SK-N-SH (cell line): ENCODE data around the gene LRRC49. TPM values are rescaled to one million over a fixed set of nuclear protein-coding genes. Genes with fewer than 3 reads are reported as not detected.
A peak's percentile ranks its signal among the peaks of the same experiment; 100 is the strongest.

Source experiments
- CTCF ChIA-PET: fragments of 300-600, 350-600 bp; formaldehyde crosslinking; extraction: SDS; loops from one replicate; lab custom pipeline; 2021; lab: Yijun Ruan, JAX
- POLR2A ChIA-PET: fragments of 350-600 bp; sonication (Branson Sonifier 250); formaldehyde crosslinking; extraction: SDS; loops from one replicate; lab custom pipeline; 2020; ENCODE audit warnings: antibody characterized with exemption, inconsistent platforms; lab: Yijun Ruan, JAX
- DNase-seq: peaks from one replicate; pipeline ENCODE4 v3.0.0; 2012
- H2AFZ ChIP-seq: fragments of 200-600 bp; sonication (generic); 2 replicates; pipeline ENCODE4 v1.8.1; 2016; ENCODE audit warnings: antibody characterized with exemption, mild to moderate bottlenecking, low read depth
- H3F3A ChIP-seq: fragments of 200-600 bp; sonication (generic); replicated peaks from 2 replicates; pipeline ENCODE3; 2016; ENCODE audit warnings: antibody characterized with exemption, mild to moderate bottlenecking; ENCODE audit not compliant: insufficient read depth
- H3K27ac ChIP-seq, 2 experiments: fragments of 200-500 bp in 1 of 2; fragments of 200-600 bp in 1 of 2; sonication (Bioruptor generic) in 1 of 2; sonication (generic), shearing (Covaris generic) in 1 of 2; 2 replicates each; pipeline versions ENCODE4 v1.5.1 to v1.6.1; 2014 to 2016; ENCODE audit warnings: low read depth in 2 of 2, inconsistent platforms in 1 of 2, low read length in 1 of 2, mild to moderate bottlenecking in 1 of 2, mixed read lengths in 1 of 2
- H3K27me3 ChIP-seq: fragments of 200-600 bp; sonication (generic), shearing (Covaris generic); 2 replicates; pipeline ENCODE4 v1.6.1; 2016; ENCODE audit warnings: mixed run types; ENCODE audit not compliant: insufficient read depth
- H3K36me3 ChIP-seq, 2 experiments: fragments of 200-500 bp in 1 of 2; fragments of 200-600 bp in 1 of 2; sonication (Bioruptor generic) in 1 of 2; sonication (generic) in 1 of 2; replicated peaks in 1 of 2; 2 replicates each; pipeline versions ENCODE3 to v1.5.1; 2014 to 2016; ENCODE audit warnings: low read length in 1 of 2, mild to moderate bottlenecking in 1 of 2; ENCODE audit not compliant: insufficient read depth in 2 of 2, control insufficient read depth in 1 of 2
- H3K4me1 ChIP-seq, 2 experiments: fragments of 200-500 bp in 1 of 2; fragments of 200-600 bp in 1 of 2; sonication (Bioruptor generic) in 1 of 2; sonication (generic), shearing (Covaris generic) in 1 of 2; 2 replicates each; pipeline versions ENCODE4 v1.5.1 to v1.6.1; 2014 to 2016; ENCODE audit warnings: low read depth in 1 of 2, low read length in 1 of 2, mixed run types in 1 of 2; ENCODE audit not compliant: insufficient read depth in 2 of 2, control insufficient read depth in 1 of 2
- H3K4me2 ChIP-seq: fragments of 200-600 bp; sonication (generic), shearing (Covaris generic); 2 replicates; pipeline ENCODE4 v1.6.1; 2017; ENCODE audit warnings: mixed run types
- H3K4me3 ChIP-seq, 2 experiments: fragments of 200-500 bp in 1 of 2; fragments of 200-600 bp in 1 of 2; sonication (Bioruptor generic) in 1 of 2; sonication (generic), shearing (Covaris generic) in 1 of 2; 2 replicates each; pipeline versions ENCODE4 v1.5.1 to v1.8.1; 2014 to 2016; ENCODE audit warnings: low read depth in 2 of 2, inconsistent platforms in 1 of 2, low read length in 1 of 2, mild to moderate bottlenecking in 1 of 2, mixed read lengths in 1 of 2, moderate library complexity in 1 of 2
- H3K79me2 ChIP-seq: fragments of 200-600 bp; sonication (generic); 2 replicates; pipeline ENCODE4 v1.8.1; 2017; ENCODE audit warnings: mild to moderate bottlenecking; ENCODE audit not compliant: insufficient read depth
- H3K9ac ChIP-seq: fragments of 200-600 bp; sonication (generic); 2 replicates; pipeline ENCODE4 v1.6.1; 2017; ENCODE audit warnings: mixed run types
- H3K9me2 ChIP-seq: fragments of 200-600 bp; sonication (generic); 2 replicates; pipeline ENCODE4 v1.6.1; 2017; ENCODE audit warnings: mixed run types
- H3K9me3 ChIP-seq: fragments of 200-600 bp; sonication (generic); 2 replicates; pipeline ENCODE4 v1.6.1; 2017; ENCODE audit warnings: mixed run types, mild to moderate bottlenecking, moderate library complexity
- H4K20me1 ChIP-seq: fragments of 200-600 bp; sonication (generic); 2 replicates; pipeline ENCODE4 v1.6.1; 2017; ENCODE audit warnings: mild to moderate bottlenecking, mixed run types; ENCODE audit not compliant: insufficient read depth
- CTCF ChIP-seq: fragments of 200-600 bp; sonication (generic); IDR thresholded peaks from 2 replicates; pipeline ENCODE4 v1.6.1; 2017; ENCODE audit warnings: antibody characterized with exemption, mild to moderate bottlenecking, moderate library complexity
- EZH2phosphoT487 ChIP-seq: fragments of 200-600 bp; sonication (generic); IDR thresholded peaks from 2 replicates; pipeline ENCODE4 v1.6.1; 2017; ENCODE audit warnings: low read depth, mixed run types, mild to moderate bottlenecking, antibody characterized with exemption, moderate library complexity, borderline replicate concordance
- FOSL2 ChIP-seq: IDR thresholded peaks from 2 replicates; pipeline ENCODE4 v1.4.0; 2012; ENCODE audit warnings: low read depth, mild to moderate bottlenecking, moderate library complexity, borderline replicate concordance
- FOXJ3 ChIP-seq: sonication (generic); formaldehyde crosslinking; IDR thresholded peaks from 2 replicates; pipeline ENCODE4 v1.5.1; 2020; ENCODE audit warnings: mild to moderate bottlenecking, missing genetic modification reagents
- GABPA ChIP-seq: IDR thresholded peaks from 2 replicates; pipeline ENCODE4 v1.4.0; 2012; ENCODE audit warnings: low read depth, mild to moderate bottlenecking
- GATA2 ChIP-seq: sonication (generic); formaldehyde crosslinking; IDR thresholded peaks from 2 replicates; pipeline ENCODE4 v1.5.0; 2020; ENCODE audit warnings: mild to moderate bottlenecking, missing genetic modification reagents
- IRF3 ChIP-seq: fragments of 150-350 bp; IDR thresholded peaks from 2 replicates; pipeline ENCODE4 v1.6.1; 2016; ENCODE audit warnings: mild to moderate bottlenecking, low read depth, low read length
- JUND ChIP-seq: IDR thresholded peaks from 2 replicates; pipeline ENCODE4 v1.4.0; 2012
- MAX ChIP-seq: IDR thresholded peaks from 2 replicates; pipeline ENCODE4 v1.4.0; 2012; ENCODE audit warnings: low read depth
- RAD21 ChIP-seq: IDR thresholded peaks from 2 replicates; pipeline ENCODE4 v1.6.1; 2012; ENCODE audit warnings: mild to moderate bottlenecking, low read length
- RCOR1 ChIP-seq: fragments of 150-350 bp; IDR thresholded peaks from 2 replicates; pipeline ENCODE4 v1.6.1; 2017; ENCODE audit warnings: antibody characterized with exemption, low read length
- REST ChIP-seq: IDR thresholded peaks from 2 replicates; pipeline ENCODE4 v1.6.1; 2012; ENCODE audit warnings: mild to moderate bottlenecking, low read depth, low read length, moderate library complexity
- SMC3 ChIP-seq: IDR thresholded peaks from 2 replicates; pipeline ENCODE4 v1.6.1; 2012; ENCODE audit warnings: low read depth, low read length, improper control_type of control experiment
- TEAD4 ChIP-seq: IDR thresholded peaks from 2 replicates; pipeline ENCODE4 v1.4.0; 2012; ENCODE audit warnings: mild to moderate bottlenecking, borderline replicate concordance; ENCODE audit not compliant: insufficient read depth
- USF2 ChIP-seq: fragments of 150-350 bp; IDR thresholded peaks from 2 replicates; pipeline ENCODE4 v1.6.1; 2017; ENCODE audit warnings: antibody characterized with exemption, low read length, low read depth, borderline replicate concordance
- ZBTB33 ChIP-seq: IDR thresholded peaks from 2 replicates; pipeline ENCODE4 v1.4.0; 2012; ENCODE audit warnings: low read depth, borderline replicate concordance
- WGBS: methylation state at CpG from one replicate; pipeline ENCODE4 v1.1.6; 2017; ENCODE audit warnings: low lambda C conversion rate; 5-methylcytosine and 5-hydroxymethylcytosine counted together
- polyA plus RNA-seq, 3 experiments: library from polyadenylated mRNA; depleted of rRNA; stranded (reverse); fragments of >200 nt; gene quantifications; 2 replicates each; pipeline ENCODE4 v1.2.3, GENCODE V29; 2012

The LRRC49 gene
- polyA plus RNA-seq, 1 of the 3 experiments (the other 2 are of a cell fraction): 7.2 TPM

- no peak for TF ChIP-seq ZBTB33
- TF ChIP-seq SMC3: no peak
- TF ChIP-seq FOSL2: no peak
- no peak for TF ChIP-seq FOXJ3 (CRISPR knock-in tag)
- no peak for TF ChIP-seq USF2
- TF ChIP-seq, all 33 proteins: peak for 0
Measured at GRCh38 chr15:71049706-71050422, 157.2 kb downstream of the LRRC49 start (continued).

- no peak overlapping the region for H3K4me3 ChIP-seq
- TF ChIP-seq JUND: no peak
- no peak for TF ChIP-seq GABPA
- no peak for TF ChIP-seq EZH2phosphoT487
- TF ChIP-seq GATA2 (CRISPR knock-in tag): no peak
- TF ChIP-seq RCOR1: no peak
- TF ChIP-seq TEAD4: no peak
- TF ChIP-seq IRF3: no peak
- TF ChIP-seq CTCF: no peak
- no peak for TF ChIP-seq USF2
- TF ChIP-seq REST: no peak
- no peak for TF ChIP-seq RAD21
- TF ChIP-seq MAX: no peak
- WGBS: 74% methylated on average over 4 of the region's 4 CpGs
Measured at GRCh38 chr15:71050461-71050860, 157.8 kb downstream of the LRRC49 start.

More at GRCh38 chr15:71050461-71050860, 157.8 kb downstream of the LRRC49 start:
- ChIA-PET POLR2A (no interaction called here), CTCF (interaction anchor here (1.2 kb wide), 1 partner anchor 65 kb away, joined by 4 read pairs; the partner anchor contains the start of gene THSD4)
- Histone ChIP-seq H4K20me1 (no peaks in the 10 kb centered on the region), H3K9me2 (no peaks in the 10 kb centered on the region), H3K9ac (peak overlapping the region; percentile 72; the same call in 1 of the 2 replicates), H3K36me3 (peaks cover 0 to 3% of the 10 kb centered on the region in 2 experiments), H3F3A (peaks cover 42% of the 10 kb centered on the region), H2AFZ (no peak overlapping the region), H3K79me2 (no peaks in the 10 kb centered on the region), H3K4me2 (peak overlapping the region; percentile 55; the same call in 1 of the 2 replicates), H3K27me3 (no peaks in the 10 kb centered on the region), H3K27ac (peak overlapping the region in 1 of 2 experiments; percentile 97; a peak in 2 of 4 replicates), H3K4me1 (peaks cover 0 to 39% of the 10 kb centered on the region in 2 experiments; a peak in 3 of 4 replicates), H3K9me3 (no peaks in the 10 kb centered on the region)
- DNase-seq: no peak
